ENCODE measurements around the gene NRXN3. TPM values are rescaled to one million over a fixed set of nuclear protein-coding genes. Genes with fewer than 3 reads are reported as not detected.

NRXN3 gene
- total and polyA plus RNA-seq, 4 donors: 0.07 to 1.2 (median 0.23) TPM

DNA sequence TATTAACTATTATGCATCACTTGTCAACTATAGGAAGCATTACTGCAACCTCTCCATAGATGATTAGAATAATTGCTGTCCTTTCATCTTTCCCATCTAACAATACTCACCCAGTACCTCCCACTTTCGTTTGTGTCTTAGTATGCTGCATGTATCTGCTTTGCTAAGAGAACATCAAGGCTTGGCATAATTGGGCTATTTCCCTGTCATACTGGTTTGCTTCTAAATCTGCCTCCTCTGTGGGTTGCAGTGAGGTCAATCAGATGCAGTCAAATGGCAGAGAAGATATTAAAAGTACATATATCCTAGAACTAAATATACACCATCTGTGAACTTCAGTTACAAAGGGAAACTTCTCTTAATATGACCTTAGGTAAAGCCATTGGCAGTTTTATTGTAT lies 1330.3 kb downstream of the NRXN3 start:
- Histone ChIP-seq H3K27ac (ENCODE audit: low read depth in 1 of 2, low read length in 2 of 2) (no peak overlapping the region), H3K36me3 (ENCODE audit: control insufficient read depth in 4 of 4, insufficient read depth in 3 of 4, low read depth in 1 of 4, low read length in 3 of 4) (no peaks in the 10 kb centered on the region), H3K4me3 (ENCODE audit: low read depth in 1 of 3, low read length in 3 of 3) (no peak overlapping the region), H3K4me1 (ENCODE audit: control insufficient read depth in 4 of 4, insufficient read depth in 4 of 4, low read length in 3 of 4) (no peaks in the 10 kb centered on the region), H3K27me3 (ENCODE audit: control insufficient read depth in 4 of 4, insufficient read depth in 4 of 4, low read length in 3 of 4) (no peaks in the 10 kb centered on the region), H3K9ac (ENCODE audit: low read depth in 1 of 2, low read length in 2 of 2) (no peak overlapping the region), H3K9me3 (ENCODE audit: control insufficient read depth in 4 of 4, low read length in 3 of 4) (no peaks in the 10 kb centered on the region)
- TF ChIP-seq JUND (IDR thresholded peaks at IDR 0.05) (no peak), HNF4A (conservative IDR thresholded peaks at IDR 0.05) (no peak), FOXA2 (IDR thresholded peaks at IDR 0.05) (no peak), HNF4G (IDR thresholded peaks at IDR 0.05) (no peak), SP1 (IDR thresholded peaks at IDR 0.05) (no peak), FOXA1 (IDR thresholded peaks at IDR 0.05) (no peak), GABPA (IDR thresholded peaks at IDR 0.05 in 1 of 2, conservative IDR thresholded peaks at IDR 0.05 in 1 of 2) (no peak), RXRA (IDR thresholded peaks at IDR 0.05) (no peak), EGR1 (IDR thresholded peaks at IDR 0.05; ENCODE audit: low read depth in 2 of 2) (no peak), NR2F2 (IDR thresholded peaks at IDR 0.05) (no peak), YY1 (IDR thresholded peaks at IDR 0.05) (no peak), TAF1 (conservative IDR thresholded peaks at IDR 0.05) (no peak)
- TF ChIP-seq, protein P1, sequence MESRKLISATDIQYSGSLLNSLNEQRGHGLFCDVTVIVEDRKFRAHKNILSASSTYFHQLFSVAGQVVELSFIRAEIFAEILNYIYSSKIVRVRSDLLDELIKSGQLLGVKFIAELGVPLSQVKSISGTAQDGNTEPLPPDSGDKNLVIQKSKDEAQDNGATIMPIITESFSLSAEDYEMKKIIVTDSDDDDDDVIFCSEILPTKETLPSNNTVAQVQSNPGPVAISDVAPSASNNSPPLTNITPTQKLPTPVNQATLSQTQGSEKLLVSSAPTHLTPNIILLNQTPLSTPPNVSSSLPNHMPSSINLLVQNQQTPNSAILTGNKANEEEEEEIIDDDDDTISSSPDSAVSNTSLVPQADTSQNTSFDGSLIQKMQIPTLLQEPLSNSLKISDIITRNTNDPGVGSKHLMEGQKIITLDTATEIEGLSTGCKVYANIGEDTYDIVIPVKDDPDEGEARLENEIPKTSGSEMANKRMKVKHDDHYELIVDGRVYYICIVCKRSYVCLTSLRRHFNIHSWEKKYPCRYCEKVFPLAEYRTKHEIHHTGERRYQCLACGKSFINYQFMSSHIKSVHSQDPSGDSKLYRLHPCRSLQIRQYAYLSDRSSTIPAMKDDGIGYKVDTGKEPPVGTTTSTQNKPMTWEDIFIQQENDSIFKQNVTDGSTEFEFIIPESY (IDR thresholded peaks at IDR 0.05): no peak
- TF ChIP-seq, protein P2, sequence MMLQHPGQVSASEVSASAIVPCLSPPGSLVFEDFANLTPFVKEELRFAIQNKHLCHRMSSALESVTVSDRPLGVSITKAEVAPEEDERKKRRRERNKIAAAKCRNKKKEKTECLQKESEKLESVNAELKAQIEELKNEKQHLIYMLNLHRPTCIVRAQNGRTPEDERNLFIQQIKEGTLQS (IDR thresholded peaks at IDR 0.05): no peak
- TF ChIP-seq, protein P3, sequence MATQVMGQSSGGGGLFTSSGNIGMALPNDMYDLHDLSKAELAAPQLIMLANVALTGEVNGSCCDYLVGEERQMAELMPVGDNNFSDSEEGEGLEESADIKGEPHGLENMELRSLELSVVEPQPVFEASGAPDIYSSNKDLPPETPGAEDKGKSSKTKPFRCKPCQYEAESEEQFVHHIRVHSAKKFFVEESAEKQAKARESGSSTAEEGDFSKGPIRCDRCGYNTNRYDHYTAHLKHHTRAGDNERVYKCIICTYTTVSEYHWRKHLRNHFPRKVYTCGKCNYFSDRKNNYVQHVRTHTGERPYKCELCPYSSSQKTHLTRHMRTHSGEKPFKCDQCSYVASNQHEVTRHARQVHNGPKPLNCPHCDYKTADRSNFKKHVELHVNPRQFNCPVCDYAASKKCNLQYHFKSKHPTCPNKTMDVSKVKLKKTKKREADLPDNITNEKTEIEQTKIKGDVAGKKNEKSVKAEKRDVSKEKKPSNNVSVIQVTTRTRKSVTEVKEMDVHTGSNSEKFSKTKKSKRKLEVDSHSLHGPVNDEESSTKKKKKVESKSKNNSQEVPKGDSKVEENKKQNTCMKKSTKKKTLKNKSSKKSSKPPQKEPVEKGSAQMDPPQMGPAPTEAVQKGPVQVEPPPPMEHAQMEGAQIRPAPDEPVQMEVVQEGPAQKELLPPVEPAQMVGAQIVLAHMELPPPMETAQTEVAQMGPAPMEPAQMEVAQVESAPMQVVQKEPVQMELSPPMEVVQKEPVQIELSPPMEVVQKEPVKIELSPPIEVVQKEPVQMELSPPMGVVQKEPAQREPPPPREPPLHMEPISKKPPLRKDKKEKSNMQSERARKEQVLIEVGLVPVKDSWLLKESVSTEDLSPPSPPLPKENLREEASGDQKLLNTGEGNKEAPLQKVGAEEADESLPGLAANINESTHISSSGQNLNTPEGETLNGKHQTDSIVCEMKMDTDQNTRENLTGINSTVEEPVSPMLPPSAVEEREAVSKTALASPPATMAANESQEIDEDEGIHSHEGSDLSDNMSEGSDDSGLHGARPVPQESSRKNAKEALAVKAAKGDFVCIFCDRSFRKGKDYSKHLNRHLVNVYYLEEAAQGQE (IDR thresholded peaks at IDR 0.05): no peak
- TF ChIP-seq, protein P4, sequence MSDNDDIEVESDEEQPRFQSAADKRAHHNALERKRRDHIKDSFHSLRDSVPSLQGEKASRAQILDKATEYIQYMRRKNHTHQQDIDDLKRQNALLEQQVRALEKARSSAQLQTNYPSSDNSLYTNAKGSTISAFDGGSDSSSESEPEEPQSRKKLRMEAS (IDR thresholded peaks at IDR 0.05): no peak
- TF ChIP-seq, protein P5, sequence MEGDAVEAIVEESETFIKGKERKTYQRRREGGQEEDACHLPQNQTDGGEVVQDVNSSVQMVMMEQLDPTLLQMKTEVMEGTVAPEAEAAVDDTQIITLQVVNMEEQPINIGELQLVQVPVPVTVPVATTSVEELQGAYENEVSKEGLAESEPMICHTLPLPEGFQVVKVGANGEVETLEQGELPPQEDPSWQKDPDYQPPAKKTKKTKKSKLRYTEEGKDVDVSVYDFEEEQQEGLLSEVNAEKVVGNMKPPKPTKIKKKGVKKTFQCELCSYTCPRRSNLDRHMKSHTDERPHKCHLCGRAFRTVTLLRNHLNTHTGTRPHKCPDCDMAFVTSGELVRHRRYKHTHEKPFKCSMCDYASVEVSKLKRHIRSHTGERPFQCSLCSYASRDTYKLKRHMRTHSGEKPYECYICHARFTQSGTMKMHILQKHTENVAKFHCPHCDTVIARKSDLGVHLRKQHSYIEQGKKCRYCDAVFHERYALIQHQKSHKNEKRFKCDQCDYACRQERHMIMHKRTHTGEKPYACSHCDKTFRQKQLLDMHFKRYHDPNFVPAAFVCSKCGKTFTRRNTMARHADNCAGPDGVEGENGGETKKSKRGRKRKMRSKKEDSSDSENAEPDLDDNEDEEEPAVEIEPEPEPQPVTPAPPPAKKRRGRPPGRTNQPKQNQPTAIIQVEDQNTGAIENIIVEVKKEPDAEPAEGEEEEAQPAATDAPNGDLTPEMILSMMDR (IDR thresholded peaks at IDR 0.05; ENCODE audit: low read depth, low read length, missing input control): no peak
- no peak for DNase-seq (ENCODE audit: low spot score)
- 46% methylated on average over 1 of the region's 1 CpG for WGBS
